ENCODE measurements around the gene CST6.

CST6 gene

GRCh38 chr11:66011239-66011784, 496 bp upstream of the CST6 start:
- H3K9me3 ChIP-seq (ENCODE audit: low read length): no peaks in the 10 kb centered on the region
- no peak overlapping the region for H3K9ac ChIP-seq (ENCODE audit: low read length)
- peak overlapping the region in 1 of 2 donors; percentile 42 for H3K4me3 ChIP-seq (ENCODE audit: low read depth in 1 of 2, low read length in 2 of 2)
- H3K4me1 ChIP-seq (ENCODE audit: insufficient read depth, low read length): peaks cover 4% of the 10 kb centered on the region
- peaks cover 11 to 19% of the 10 kb centered on the region in 2 donors for H3K27me3 ChIP-seq (ENCODE audit: control insufficient read depth in 1 of 2, insufficient read depth in 2 of 2, low read length in 2 of 2)
- no peaks in the 10 kb centered on the region for H3K36me3 ChIP-seq (ENCODE audit: insufficient read depth, low read length)
- no peak overlapping the region for H3K27ac ChIP-seq (ENCODE audit: low read depth, low read length)

- no peaks in the 10 kb centered on the region for H3K9me3 ChIP-seq (ENCODE audit: low read length)
- H3K9ac ChIP-seq (ENCODE audit: low read length): no peak overlapping the region
- H3K27ac ChIP-seq (ENCODE audit: low read depth, low read length): no peak overlapping the region
- H3K4me3 ChIP-seq (ENCODE audit: low read depth in 1 of 2, low read length in 2 of 2): peak overlapping the region in 1 of 2 donors; percentile 42
- peaks cover 4% of the 10 kb centered on the region for H3K4me1 ChIP-seq (ENCODE audit: insufficient read depth, low read length)
- H3K36me3 ChIP-seq (ENCODE audit: insufficient read depth, low read length): no peaks in the 10 kb centered on the region
- H3K27me3 ChIP-seq (ENCODE audit: control insufficient read depth in 1 of 2, insufficient read depth in 2 of 2, low read length in 2 of 2): peaks cover 11 to 19% of the 10 kb centered on the region in 2 donors
Measured at GRCh38 chr11:66012371-66012945, 650 bp downstream of the CST6 start.

GRCh38 chr11:66012946-66013761, 1.3 kb downstream of the CST6 start:
- Histone ChIP-seq H3K4me3 (ENCODE audit: low read depth in 1 of 2, low read length in 2 of 2) (no peak overlapping the region), H3K27ac (ENCODE audit: low read depth, low read length) (no peak overlapping the region), H3K27me3 (ENCODE audit: control insufficient read depth in 1 of 2, insufficient read depth in 2 of 2, low read length in 2 of 2) (peaks cover 11 to 19% of the 10 kb centered on the region in 2 donors), H3K36me3 (ENCODE audit: insufficient read depth, low read length) (no peaks in the 10 kb centered on the region), H3K9ac (ENCODE audit: low read length) (no peak overlapping the region), H3K9me3 (ENCODE audit: low read length) (no peaks in the 10 kb centered on the region), H3K4me1 (ENCODE audit: insufficient read depth, low read length) (peaks cover 4% of the 10 kb centered on the region)

GRCh38 chr11:66013762-66014100, 1.9 kb downstream of the CST6 start:
- H3K9me3 ChIP-seq (ENCODE audit: low read length): no peaks in the 10 kb centered on the region
- no peak overlapping the region for H3K9ac ChIP-seq (ENCODE audit: low read length)
- H3K4me3 ChIP-seq (ENCODE audit: low read depth in 1 of 2, low read length in 2 of 2): no peak overlapping the region
- H3K4me1 ChIP-seq (ENCODE audit: insufficient read depth, low read length): peaks cover 4% of the 10 kb centered on the region
- peaks cover 11 to 19% of the 10 kb centered on the region in 2 donors for H3K27me3 ChIP-seq (ENCODE audit: control insufficient read depth in 1 of 2, insufficient read depth in 2 of 2, low read length in 2 of 2)
- H3K27ac ChIP-seq (ENCODE audit: low read depth, low read length): no peak overlapping the region
- no peaks in the 10 kb centered on the region for H3K36me3 ChIP-seq (ENCODE audit: insufficient read depth, low read length)

- no peak overlapping the region for H3K4me3 ChIP-seq (ENCODE audit: low read depth in 1 of 2, low read length in 2 of 2)
- no peak overlapping the region for H3K27ac ChIP-seq (ENCODE audit: low read depth, low read length)
- H3K36me3 ChIP-seq (ENCODE audit: insufficient read depth, low read length): no peaks in the 10 kb centered on the region
- H3K27me3 ChIP-seq (ENCODE audit: control insufficient read depth in 1 of 2, insufficient read depth in 2 of 2, low read length in 2 of 2): peaks cover 11 to 19% of the 10 kb centered on the region in 2 donors
- H3K4me1 ChIP-seq (ENCODE audit: insufficient read depth, low read length): peaks cover 4% of the 10 kb centered on the region
- no peaks in the 10 kb centered on the region for H3K9me3 ChIP-seq (ENCODE audit: low read length)
- no peak overlapping the region for H3K9ac ChIP-seq (ENCODE audit: low read length)
Measured at GRCh38 chr11:66014804-66015453, 3.1 kb downstream of the CST6 start.

- H3K27ac ChIP-seq (ENCODE audit: low read depth, low read length): no peak overlapping the region
- H3K9me3 ChIP-seq (ENCODE audit: low read length): no peaks in the 10 kb centered on the region
- no peak overlapping the region for H3K9ac ChIP-seq (ENCODE audit: low read length)
- no peak overlapping the region for H3K4me3 ChIP-seq (ENCODE audit: low read depth in 1 of 2, low read length in 2 of 2)
- H3K4me1 ChIP-seq (ENCODE audit: insufficient read depth, low read length): peaks cover 4% of the 10 kb centered on the region
- peaks cover 11 to 19% of the 10 kb centered on the region in 2 donors for H3K27me3 ChIP-seq (ENCODE audit: control insufficient read depth in 1 of 2, insufficient read depth in 2 of 2, low read length in 2 of 2)
- no peaks in the 10 kb centered on the region for H3K36me3 ChIP-seq (ENCODE audit: insufficient read depth, low read length)
Measured at GRCh38 chr11:66015454-66015881, 3.7 kb downstream of the CST6 start.

GRCh38 chr11:66015936-66016792, 4.4 kb downstream of the CST6 start:
- no peak overlapping the region for H3K4me3 ChIP-seq (ENCODE audit: low read depth in 1 of 2, low read length in 2 of 2)

GRCh38 chr11:66016793-66017177, 5.0 kb downstream of the CST6 start:
- peaks cover under 1% of the 10 kb centered on the region for H3K4me1 ChIP-seq (ENCODE audit: insufficient read depth, low read length)
- H3K9me3 ChIP-seq (ENCODE audit: low read length): no peaks in the 10 kb centered on the region
- H3K4me3 ChIP-seq (ENCODE audit: low read depth in 1 of 2, low read length in 2 of 2): no peak overlapping the region
- H3K27me3 ChIP-seq (ENCODE audit: control insufficient read depth in 1 of 2, insufficient read depth in 2 of 2, low read length in 2 of 2): peaks cover 11 to 15% of the 10 kb centered on the region in 2 donors
- no peak overlapping the region for H3K9ac ChIP-seq (ENCODE audit: low read length)
- no peak overlapping the region for H3K27ac ChIP-seq (ENCODE audit: low read depth, low read length)
- no peaks in the 10 kb centered on the region for H3K36me3 ChIP-seq (ENCODE audit: insufficient read depth, low read length)

More at GRCh38 chr11:66015936-66016792, 4.4 kb downstream of the CST6 start:
- H3K27me3 ChIP-seq (ENCODE audit: control insufficient read depth in 1 of 2, insufficient read depth in 2 of 2, low read length in 2 of 2): peaks cover 11 to 19% of the 10 kb centered on the region in 2 donors
- H3K4me1 ChIP-seq (ENCODE audit: insufficient read depth, low read length): peaks cover 4% of the 10 kb centered on the region
- H3K9ac ChIP-seq (ENCODE audit: low read length): no peak overlapping the region
- H3K36me3 ChIP-seq (ENCODE audit: insufficient read depth, low read length): no peaks in the 10 kb centered on the region
- no peaks in the 10 kb centered on the region for H3K9me3 ChIP-seq (ENCODE audit: low read length)
- H3K27ac ChIP-seq (ENCODE audit: low read depth, low read length): no peak overlapping the region

- no peak overlapping the region for H3K4me3 ChIP-seq (ENCODE audit: low read depth in 1 of 2, low read length in 2 of 2)
- no peaks in the 10 kb centered on the region for H3K9me3 ChIP-seq (ENCODE audit: low read length)
- no peaks in the 10 kb centered on the region for H3K36me3 ChIP-seq (ENCODE audit: insufficient read depth, low read length)
- H3K27me3 ChIP-seq (ENCODE audit: control insufficient read depth in 1 of 2, insufficient read depth in 2 of 2, low read length in 2 of 2): peaks cover 10 to 11% of the 10 kb centered on the region in 2 donors
- H3K27ac ChIP-seq (ENCODE audit: low read depth, low read length): no peak overlapping the region
- H3K4me1 ChIP-seq (ENCODE audit: insufficient read depth, low read length): no peaks in the 10 kb centered on the region
- H3K9ac ChIP-seq (ENCODE audit: low read length): no peak overlapping the region
Measured at GRCh38 chr11:66017321-66017720, 5.5 kb downstream of the CST6 start.

- no peaks in the 10 kb centered on the region for H3K4me1 ChIP-seq (ENCODE audit: insufficient read depth, low read length)
- H3K4me3 ChIP-seq (ENCODE audit: low read depth in 1 of 2, low read length in 2 of 2): no peak overlapping the region
- H3K9me3 ChIP-seq (ENCODE audit: low read length): no peaks in the 10 kb centered on the region
- H3K27ac ChIP-seq (ENCODE audit: low read depth, low read length): no peak overlapping the region
- H3K36me3 ChIP-seq (ENCODE audit: insufficient read depth, low read length): no peaks in the 10 kb centered on the region
- peaks cover 0 to 10% of the 10 kb centered on the region in 2 donors for H3K27me3 ChIP-seq (ENCODE audit: control insufficient read depth in 1 of 2, insufficient read depth in 2 of 2, low read length in 2 of 2)
- no peak overlapping the region for H3K9ac ChIP-seq (ENCODE audit: low read length)
Measured at GRCh38 chr11:66020212-66020611, 8.4 kb downstream of the CST6 start.
